Stimulated activated CD4-positive, alpha-beta T cell treated with anti-CD3 and anti-CD28 coated beads, TNF-alpha, amount 100 ng/mL, for 4 hours (primary cell): ENCODE results near the gene ARID4B.
"Not testable (repeated sequence)": the region's sequence is repeated elsewhere in the genome, so short reads cannot be mapped to it uniquely, and the experiment has no call there.

Source experiments
- DNase-seq, 3 experiments: peaks; one replicate each; pipeline ENCODE4 v3.0.0-alpha.2; 2020; ENCODE audit warnings: low read depth in 3 of 3

ARID4B gene, protein sequence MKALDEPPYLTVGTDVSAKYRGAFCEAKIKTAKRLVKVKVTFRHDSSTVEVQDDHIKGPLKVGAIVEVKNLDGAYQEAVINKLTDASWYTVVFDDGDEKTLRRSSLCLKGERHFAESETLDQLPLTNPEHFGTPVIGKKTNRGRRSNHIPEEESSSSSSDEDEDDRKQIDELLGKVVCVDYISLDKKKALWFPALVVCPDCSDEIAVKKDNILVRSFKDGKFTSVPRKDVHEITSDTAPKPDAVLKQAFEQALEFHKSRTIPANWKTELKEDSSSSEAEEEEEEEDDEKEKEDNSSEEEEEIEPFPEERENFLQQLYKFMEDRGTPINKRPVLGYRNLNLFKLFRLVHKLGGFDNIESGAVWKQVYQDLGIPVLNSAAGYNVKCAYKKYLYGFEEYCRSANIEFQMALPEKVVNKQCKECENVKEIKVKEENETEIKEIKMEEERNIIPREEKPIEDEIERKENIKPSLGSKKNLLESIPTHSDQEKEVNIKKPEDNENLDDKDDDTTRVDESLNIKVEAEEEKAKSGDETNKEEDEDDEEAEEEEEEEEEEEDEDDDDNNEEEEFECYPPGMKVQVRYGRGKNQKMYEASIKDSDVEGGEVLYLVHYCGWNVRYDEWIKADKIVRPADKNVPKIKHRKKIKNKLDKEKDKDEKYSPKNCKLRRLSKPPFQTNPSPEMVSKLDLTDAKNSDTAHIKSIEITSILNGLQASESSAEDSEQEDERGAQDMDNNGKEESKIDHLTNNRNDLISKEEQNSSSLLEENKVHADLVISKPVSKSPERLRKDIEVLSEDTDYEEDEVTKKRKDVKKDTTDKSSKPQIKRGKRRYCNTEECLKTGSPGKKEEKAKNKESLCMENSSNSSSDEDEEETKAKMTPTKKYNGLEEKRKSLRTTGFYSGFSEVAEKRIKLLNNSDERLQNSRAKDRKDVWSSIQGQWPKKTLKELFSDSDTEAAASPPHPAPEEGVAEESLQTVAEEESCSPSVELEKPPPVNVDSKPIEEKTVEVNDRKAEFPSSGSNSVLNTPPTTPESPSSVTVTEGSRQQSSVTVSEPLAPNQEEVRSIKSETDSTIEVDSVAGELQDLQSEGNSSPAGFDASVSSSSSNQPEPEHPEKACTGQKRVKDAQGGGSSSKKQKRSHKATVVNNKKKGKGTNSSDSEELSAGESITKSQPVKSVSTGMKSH (N-terminal part only)

DNA sequence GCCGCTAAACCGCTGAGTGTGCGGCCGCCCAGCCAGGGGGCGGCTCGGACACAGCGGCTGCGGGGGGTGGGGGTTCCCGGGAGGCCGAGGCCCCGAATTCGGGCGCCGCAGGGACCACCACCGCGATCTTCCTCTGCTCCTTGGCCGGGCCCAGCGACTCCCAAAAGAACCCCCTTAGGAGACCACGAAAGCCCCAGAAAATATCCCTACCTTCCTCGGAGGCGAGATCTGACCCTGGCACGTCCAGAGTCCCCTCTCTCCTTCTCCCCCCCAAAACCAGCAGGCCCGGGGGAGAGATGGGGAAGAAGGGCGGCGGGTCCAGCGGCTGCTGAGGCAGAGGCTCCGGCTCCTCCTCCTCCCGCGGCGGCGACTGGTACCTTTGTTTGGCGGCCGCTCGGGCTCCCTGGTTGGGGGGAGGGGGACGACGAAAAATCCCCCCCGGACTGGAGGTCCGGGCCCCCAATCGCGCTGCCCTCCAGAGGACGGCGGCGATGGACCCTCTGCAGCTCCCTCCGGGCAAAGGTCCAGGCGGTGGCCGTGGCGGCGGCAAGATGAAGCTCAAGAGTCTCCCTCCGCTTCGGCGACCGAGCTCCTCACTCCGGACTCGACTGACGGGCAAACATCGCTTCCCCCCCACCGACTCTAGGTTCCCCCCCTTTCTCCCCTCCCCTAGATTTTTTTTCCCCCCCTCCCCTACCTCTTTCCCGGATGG lies at the start of gene ARID4B:
ARID4B (minus strand) TSS at position 621 of the 712 bp plus-strand sequence. CDS start 1,260 bp downstream, outside the sequence.
- peak in 1 of 3 experiments; percentile 45 for DNase-seq

DNA sequence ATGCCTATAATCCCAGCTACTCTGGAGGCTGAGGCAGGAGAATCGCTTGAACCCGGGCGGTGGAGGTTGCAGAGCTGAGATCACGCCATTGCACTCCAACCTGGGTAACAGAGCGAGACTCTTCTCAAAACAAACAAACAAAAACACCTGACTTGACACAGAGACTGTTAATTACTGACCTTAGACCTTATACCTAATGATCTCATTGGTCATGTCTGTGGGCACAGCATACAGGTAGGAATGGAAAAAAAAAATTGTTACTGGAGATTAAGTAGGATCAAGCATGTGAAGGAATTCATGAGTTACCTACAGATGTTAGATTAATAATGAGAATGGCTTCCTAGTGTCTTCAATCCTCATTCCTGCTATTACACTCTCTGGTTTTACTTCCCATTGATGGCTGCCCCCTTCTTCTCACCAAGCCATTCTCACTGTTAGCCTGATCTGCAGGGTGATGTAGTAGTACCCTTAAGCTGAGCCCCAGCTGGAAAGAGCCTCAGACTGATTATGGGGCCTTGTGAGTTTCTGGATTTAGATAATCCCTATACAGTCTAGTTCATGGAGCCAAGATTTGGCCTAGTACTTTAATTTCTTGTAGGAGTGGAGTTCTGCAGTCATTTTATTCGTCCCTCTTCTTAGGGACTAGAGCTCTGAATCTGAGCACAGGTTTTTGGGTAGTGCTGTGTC lies 48.1 kb upstream of the ARID4B start:
- DNase-seq = no peak

DNA sequence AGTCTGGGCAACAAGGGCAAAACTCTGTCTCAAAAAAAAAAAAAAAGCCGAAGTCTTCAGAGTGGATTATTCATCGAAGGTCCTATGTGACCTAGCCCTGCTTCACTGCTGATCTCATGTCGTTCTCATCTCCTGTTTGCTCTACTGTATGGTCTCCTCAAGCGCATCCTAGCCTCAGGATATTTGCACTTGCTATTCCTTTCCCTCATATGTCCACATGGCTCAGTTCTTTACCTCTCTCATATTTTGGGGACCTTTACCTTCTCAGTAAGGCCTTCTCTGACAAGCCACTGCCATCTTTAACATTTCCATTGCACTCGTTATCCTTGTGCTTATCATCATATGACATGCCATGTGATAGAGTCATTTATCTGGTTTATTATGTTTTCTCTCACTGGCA lies 41.8 kb upstream of the ARID4B start:
- DNase-seq = no peak

DNA sequence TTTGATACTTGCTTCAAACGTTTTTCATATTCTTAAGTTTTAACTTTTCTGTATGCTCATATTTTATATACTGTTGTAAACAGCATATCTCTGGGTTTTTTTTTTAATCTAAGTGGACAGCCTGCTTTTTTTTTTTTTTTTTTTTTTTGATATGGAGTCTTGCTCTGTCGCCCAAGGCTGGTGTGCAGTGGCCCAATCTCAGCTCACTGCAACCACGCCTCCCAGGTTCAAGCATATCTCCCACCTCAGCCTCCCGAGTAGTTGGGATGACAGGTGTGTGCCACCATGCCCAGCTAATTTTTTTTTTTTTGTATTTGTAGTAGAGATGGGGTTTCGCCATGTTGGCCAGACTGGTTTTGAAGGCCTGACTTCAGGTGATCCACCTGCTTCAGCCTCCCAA lies 40.4 kb upstream of the ARID4B start:
- DNase-seq = no peak

DNA sequence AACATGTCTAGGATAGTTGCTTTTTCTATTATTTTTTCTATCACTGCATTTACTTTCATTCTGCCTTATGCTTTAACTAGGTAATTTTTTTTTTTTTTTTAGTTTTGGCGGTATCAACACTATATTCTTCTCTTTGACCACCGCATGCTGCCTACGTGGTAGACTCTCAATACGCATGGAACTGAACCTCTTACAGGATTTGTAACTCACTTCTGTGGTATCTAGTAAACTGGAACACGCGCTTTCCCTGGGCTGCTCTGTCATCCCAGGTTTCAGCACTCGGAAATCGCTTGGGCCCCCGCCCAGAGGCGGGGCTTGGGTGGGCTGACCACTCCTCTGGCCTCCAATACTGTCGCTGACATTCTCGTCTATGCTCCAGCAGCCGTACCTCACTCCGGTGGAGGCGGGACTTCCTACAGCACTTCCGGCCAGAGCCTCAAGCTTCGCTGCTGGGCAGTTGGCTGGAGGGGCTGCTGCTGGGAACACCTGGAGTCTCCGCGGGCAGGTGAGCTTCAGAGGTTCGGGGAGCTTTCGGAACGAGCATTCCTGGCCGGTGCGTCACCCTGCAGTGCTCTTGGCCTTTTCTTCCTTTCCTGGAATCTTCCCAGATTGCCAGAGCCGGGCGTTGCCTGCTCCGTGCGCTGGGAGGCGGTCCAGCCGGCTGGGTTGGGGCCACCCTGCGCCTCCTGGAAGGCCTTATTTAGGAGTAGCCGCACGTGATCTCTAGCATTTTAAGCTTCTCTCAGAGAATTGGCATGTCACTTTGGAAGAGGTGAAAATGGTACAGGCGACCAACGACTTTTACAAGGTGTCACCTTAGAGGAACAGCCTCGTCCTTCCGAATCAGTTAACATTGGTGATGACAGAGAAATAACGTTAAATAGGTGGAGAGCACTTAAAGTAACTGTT lies 39.3 kb upstream of the ARID4B start, which contains the start of gene TBCE:
TBCE (plus strand) TSS at position 428 of the 909 bp plus-strand sequence. CDS start 12,623 bp downstream, outside the sequence.
- peak; percentile 63 to 69 (median 64) for DNase-seq

DNA sequence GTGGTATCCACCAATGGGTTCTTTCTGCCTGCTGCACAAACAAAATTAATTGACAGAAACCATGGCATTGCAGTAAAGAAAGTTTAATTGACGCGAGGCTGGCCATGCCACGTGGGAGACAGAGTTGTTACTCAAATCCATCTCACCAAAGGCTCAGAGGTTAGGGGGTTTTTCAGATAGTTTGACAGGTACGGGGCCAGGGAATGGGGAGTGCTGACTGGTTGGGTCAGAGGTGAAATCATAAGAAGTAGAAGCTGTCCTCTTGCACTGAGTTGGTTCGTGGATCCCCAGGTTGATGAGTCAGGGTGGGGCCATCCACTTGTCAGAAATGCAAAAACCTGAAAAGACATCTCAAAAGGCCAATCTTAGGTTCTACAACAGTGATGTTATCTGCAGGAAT lies 38.3 kb upstream of the ARID4B start:
- no peak for DNase-seq

DNA sequence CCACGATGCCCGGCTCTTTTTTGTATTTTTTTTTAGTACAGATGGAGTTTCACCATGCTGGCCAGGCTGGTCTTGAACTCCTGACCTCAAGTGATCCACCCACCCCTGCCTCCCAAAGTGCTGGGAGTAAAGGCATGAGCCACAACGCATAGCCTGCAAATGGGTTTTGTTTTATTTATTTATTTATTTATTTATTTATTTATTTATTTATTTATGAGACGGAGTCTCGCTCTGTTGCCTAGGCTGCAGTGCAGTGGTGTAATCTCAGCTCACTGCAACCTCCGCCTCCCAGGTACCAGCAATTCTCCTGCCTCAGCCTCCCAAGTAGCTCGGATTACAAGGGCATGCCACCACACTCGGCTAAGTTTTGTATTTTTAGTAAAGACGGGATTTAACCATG lies 36.2 kb upstream of the ARID4B start:
- not testable (repeated sequence) for DNase-seq

DNA sequence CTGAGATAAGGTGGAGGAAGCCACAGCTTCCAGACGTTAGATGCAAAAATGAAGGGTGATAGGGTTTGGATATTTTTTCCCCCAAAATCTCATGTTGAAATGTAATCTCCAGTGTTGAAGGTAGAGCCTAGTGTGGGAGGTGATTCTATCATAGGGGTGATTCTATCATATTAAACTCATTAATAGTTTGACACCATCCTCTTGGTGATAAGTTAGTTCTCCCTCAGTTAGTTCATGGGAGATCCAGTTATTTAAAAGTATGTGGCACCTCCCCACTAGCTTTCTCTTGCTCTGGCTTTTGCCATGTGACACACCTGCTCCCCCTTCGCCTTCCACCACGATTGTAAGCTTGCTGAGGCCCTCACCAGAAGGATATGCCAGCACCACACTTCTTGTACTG lies 30.9 kb upstream of the ARID4B start:
- DNase-seq = no peak

DNA sequence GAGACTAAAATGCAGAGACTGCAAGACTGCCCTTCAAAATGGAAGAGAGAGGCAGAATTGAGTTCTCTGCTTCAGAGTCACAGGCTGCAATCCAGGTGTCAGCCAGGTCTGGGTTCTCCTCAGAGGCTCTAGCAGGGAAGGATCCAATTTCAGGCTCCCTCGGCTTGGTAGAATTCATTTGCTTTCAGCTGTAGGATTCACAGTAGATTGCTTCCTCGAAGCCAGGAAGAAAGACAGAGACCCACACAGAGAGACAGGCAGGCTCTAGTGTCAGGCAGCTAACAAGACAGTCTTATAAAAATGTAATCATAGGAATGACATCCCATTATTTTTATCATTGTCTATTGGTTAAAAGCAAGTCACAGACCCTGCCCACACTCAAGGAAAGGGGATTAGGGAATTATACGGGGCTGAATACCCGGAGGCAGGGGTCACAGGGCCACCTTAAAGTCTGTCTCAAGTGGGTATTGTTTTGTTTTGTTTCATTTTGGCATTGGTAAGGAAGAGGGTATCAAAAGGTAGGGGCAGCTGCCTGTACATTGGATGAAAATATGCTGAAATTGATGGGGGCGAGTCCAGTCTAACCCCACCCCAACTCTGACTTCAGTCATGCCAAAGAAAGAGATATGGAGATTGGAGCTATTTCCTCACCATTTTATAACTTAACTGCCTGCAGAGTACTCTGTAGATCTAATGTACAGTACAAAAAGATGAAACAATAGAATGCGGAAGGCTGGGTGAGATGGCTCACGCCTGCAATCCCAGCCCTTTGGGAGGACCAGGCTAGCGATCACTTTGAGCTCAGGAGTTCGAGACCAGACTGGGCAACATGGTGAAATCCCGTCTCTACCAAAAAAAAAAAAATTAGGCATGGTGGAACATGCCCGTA lies 29.8 kb upstream of the ARID4B start:
- DNase-seq = no peak

DNA sequence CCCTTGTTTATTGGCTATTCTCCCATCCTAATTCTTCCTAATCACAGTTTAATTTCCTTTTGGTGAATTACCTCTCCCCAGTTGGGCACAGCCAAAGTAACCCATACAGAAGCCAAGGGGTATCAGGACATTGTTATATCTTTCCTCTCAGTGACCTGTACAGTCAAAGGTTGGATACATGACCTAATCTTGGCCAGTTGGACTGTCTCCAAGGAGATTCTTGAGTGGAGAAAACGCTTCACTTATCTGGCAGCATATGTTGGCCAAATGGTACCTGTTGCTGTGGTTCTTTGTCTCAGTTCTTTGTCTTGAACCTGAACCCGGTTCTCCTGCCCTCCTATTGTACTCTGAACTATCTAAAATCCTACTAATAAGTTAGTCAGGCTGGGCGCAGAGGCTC lies 23.9 kb upstream of the ARID4B start:
- DNase-seq = no peak

DNA sequence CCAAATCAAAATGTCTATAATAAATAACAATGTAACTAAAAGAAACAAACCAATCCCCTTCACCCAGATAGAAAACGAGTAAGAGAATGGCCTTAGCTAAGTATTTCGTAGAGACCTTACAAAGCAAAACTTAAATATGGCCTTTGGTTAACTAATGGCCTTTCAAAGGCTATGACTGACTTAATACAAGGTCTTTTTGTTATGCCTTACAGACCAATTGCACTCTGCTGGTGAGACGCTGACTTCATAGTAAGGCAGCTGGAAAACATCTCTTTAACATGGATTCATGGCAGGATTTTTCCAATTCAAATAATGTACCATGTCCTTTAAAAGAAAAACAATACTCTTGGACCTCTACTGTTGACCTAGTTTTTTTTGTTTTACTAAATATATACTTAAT lies 23.5 kb upstream of the ARID4B start:
- DNase-seq = no peak

DNA sequence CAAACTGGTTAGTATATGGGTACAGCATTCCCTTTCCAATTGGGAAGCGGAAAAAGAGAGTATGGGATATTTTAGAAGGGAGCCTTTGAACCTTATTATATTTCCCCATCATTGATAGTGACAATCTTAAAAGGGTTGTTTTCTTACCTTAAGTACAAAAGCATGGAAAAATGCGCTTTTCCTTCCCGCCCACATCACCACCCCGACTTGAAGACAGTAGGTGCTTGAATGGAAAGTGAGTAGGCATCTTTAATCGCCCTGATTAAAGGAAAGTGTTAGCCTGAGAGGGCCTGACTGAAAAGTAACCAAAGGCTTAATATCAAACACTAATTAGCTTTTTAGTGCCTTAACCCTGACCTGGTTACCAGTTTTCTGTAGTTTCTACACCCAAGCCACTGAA lies 15.7 kb upstream of the ARID4B start:
- DNase-seq = no peak

DNA sequence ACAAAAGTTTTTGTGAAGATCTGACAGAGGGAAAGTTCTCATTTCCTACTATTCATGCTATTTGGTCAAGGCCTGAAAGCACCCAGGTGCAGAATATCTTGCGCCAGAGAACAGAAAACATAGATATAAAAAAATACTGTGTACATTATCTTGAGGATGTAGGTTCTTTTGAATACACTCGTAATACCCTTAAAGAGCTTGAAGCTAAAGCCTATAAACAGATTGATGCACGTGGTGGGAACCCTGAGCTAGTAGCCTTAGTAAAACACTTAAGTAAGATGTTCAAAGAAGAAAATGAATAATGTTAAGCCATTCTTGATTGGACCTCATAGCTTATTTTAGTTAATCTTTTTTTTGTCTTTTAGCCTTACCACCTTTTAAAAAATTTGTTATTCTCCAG lies 14.5 kb upstream of the ARID4B start:
- no peak for DNase-seq

DNA sequence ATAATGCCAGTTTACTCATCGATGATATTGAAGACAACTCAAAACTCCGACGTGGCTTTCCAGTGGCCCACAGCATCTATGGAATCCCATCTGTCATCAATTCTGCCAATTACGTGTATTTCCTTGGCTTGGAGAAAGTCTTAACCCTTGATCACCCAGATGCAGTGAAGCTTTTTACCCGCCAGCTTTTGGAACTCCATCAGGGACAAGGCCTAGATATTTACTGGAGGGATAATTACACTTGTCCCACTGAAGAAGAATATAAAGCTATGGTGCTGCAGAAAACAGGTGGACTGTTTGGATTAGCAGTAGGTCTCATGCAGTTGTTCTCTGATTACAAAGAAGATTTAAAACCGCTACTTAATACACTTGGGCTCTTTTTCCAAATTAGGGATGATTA lies 14.1 kb upstream of the ARID4B start:
- DNase-seq = no peak

DNA sequence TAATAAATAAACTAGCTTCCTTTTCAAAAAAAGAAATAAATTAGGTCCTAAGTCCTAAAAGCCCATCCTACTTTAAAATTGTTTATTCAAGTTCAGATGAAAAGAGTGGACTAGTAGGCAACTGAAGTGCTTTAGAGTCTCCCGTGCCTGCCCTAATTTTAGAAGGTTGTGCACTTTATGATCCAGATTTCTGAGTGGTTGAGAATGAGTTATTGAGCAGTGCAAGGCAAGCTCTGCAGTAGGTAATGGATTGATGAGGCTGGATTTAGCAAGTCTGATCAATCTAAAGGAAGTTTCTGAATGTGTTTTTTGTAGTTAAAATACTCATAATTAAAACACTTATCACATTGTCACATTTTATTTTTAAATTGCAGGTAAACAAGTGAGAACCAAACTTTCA lies 13.4 kb upstream of the ARID4B start:
- no peak for DNase-seq

DNA sequence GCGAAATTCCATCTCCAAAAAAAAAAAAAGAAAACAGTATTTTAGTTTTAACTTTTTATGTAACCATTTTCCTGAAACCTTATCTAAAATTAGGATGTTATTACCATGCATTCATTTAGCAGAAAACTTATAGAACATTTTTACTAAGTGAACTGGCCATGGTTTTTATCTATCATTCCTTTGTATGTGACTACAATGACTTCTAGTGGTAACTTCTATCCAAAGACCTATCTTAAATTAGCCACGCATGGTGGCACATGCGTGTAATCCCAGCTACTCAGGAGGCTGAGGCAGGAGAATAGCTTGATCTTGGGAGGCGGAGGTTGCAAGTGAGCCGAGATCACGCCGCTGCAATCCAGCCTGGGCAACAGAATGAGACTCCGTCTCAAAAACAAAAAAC lies 11.8 kb upstream of the ARID4B start:
- DNase-seq = no peak

DNA sequence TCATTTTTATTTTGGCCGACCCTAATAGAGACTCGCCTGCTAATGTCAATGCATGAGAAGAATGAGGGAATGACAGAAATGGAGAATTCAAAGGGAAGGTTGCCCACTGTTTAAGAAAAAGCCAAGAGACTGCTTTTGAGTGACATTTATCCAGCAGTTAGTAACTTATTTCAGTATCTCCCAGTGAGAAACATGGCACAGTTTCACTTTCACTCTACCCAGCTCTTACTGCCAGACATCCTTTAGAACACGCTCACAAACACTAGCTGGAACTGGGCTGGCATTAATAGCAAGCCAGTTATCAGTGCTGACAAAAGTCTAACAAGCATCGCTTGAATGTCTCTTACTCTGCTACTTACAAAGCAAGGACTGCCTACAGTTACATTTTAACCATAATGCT lies 8.9 kb upstream of the ARID4B start:
- no peak for DNase-seq

DNA sequence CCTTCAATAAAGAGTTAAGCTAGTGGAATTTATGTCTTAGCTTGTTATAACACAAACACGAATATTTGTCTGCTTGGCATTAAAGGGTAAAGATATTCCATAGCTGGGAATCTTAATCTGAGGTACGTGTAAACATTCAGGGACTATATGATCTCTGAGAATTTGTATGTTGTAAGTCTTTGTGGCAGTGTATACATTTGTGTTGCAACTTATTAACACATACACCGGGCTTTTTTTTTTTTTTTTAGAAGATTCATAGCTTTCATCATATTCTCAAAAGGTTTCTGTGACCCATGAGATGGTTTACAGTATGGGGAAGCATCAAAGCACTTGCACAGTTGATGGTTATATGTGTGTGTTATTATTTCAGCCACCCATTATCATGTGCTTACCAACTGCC lies 3.4 kb upstream of the ARID4B start:
- no peak for DNase-seq

DNA sequence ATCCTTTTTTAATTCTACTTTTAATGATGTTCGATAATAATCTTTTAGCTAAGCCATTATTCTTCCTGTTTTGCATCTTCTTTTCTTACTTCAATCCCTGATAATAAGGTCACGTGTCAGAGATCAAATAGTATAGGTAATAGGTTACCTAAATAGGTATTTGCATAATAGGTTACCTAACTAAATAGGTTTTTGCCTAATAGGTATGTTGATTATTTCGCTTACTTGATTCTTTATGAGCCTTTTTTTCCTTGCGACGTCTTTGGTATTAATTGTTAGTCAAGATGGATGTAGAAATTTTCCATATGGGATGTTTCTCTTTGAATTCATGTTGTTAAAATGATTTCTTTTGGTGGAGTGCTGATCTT lies 2.9 kb upstream of the ARID4B start:
- no peak for DNase-seq
